Activated naive CD8-positive, alpha-beta T cell (primary cell): ENCODE results near the gene EHBP1L1.
A peak's percentile ranks its signal among the peaks of the same experiment; 100 is the strongest.

ENCODE experiments used
- H3K27ac Mint-ChIP-seq: one replicate; pipeline ENCODE4 v1.8.0; 2021; ENCODE audit warnings: mixed read lengths
- H3K27me3 Mint-ChIP-seq: one replicate; pipeline ENCODE4 v1.8.0; 2021; ENCODE audit warnings: mixed read lengths
- H3K36me3 Mint-ChIP-seq: one replicate; pipeline ENCODE4 v1.8.0; 2021; ENCODE audit warnings: mixed read lengths
- H3K4me1 Mint-ChIP-seq: one replicate; pipeline ENCODE4 v1.8.0; 2021; ENCODE audit warnings: low read depth, mixed read lengths
- H3K4me3 Mint-ChIP-seq: one replicate; pipeline ENCODE4 v1.8.0; 2021; ENCODE audit warnings: mild to moderate bottlenecking, mixed read lengths
- H3K9me3 Mint-ChIP-seq: one replicate; pipeline ENCODE4 v1.8.0; 2021; ENCODE audit warnings: low read depth, mixed read lengths

EHBP1L1 gene

GRCh38 chr11:65540290-65541092, 35.4 kb upstream of the EHBP1L1 start:
- Mint-ChIP-seq H3K36me3 (peaks cover 2% of the 10 kb centered on the region), H3K4me3 (peak overlapping the region; percentile 84), H3K27me3 (no peaks in the 10 kb centered on the region), H3K9me3 (no peaks in the 10 kb centered on the region), H3K4me1 (peaks cover 18% of the 10 kb centered on the region), H3K27ac (peak overlapping the region; percentile 58)

GRCh38 chr11:65541093-65541982, 34.5 kb upstream of the EHBP1L1 start:
- Mint-ChIP-seq H3K4me3 (peak overlapping the region; percentile 84), H3K27ac (peak overlapping the region; percentile 58), H3K9me3 (no peaks in the 10 kb centered on the region), H3K27me3 (no peaks in the 10 kb centered on the region), H3K36me3 (peaks cover 2% of the 10 kb centered on the region), H3K4me1 (peaks cover 25% of the 10 kb centered on the region)

- H3K27me3 Mint-ChIP-seq: no peaks in the 10 kb centered on the region
- peak overlapping the region; percentile 80 for H3K27ac Mint-ChIP-seq
- H3K4me3 Mint-ChIP-seq: no peak overlapping the region
- no peaks in the 10 kb centered on the region for H3K9me3 Mint-ChIP-seq
- peaks cover 2% of the 10 kb centered on the region for H3K36me3 Mint-ChIP-seq
- peaks cover 32% of the 10 kb centered on the region for H3K4me1 Mint-ChIP-seq
Observed at GRCh38 chr11:65542738-65543390, 33.0 kb upstream of the EHBP1L1 start.

- Mint-ChIP-seq H3K36me3 (peaks cover 2% of the 10 kb centered on the region), H3K4me1 (peaks cover 47% of the 10 kb centered on the region), H3K4me3 (peak overlapping the region; percentile 85), H3K27ac (peak overlapping the region; percentile 89), H3K27me3 (no peaks in the 10 kb centered on the region), H3K9me3 (no peaks in the 10 kb centered on the region)
Observed at GRCh38 chr11:65545853-65546216, 30.0 kb upstream of the EHBP1L1 start.

- Mint-ChIP-seq H3K27ac (peak overlapping the region; percentile 89), H3K4me1 (peaks cover 47% of the 10 kb centered on the region), H3K36me3 (peaks cover 2% of the 10 kb centered on the region), H3K27me3 (no peaks in the 10 kb centered on the region), H3K9me3 (no peaks in the 10 kb centered on the region), H3K4me3 (peak overlapping the region; percentile 85)
Observed at GRCh38 chr11:65546217-65546958, 29.5 kb upstream of the EHBP1L1 start.

- Mint-ChIP-seq H3K27me3 (no peaks in the 10 kb centered on the region), H3K27ac (peak overlapping the region; percentile 68), H3K4me1 (peaks cover 53% of the 10 kb centered on the region), H3K9me3 (no peaks in the 10 kb centered on the region), H3K36me3 (peaks cover 2% of the 10 kb centered on the region), H3K4me3 (peak overlapping the region; percentile 46)
Observed at GRCh38 chr11:65547446-65548125, 28.3 kb upstream of the EHBP1L1 start.

GRCh38 chr11:65548395-65548794, 27.5 kb upstream of the EHBP1L1 start:
- peak overlapping the region; percentile 46 for H3K4me3 Mint-ChIP-seq
- no peaks in the 10 kb centered on the region for H3K27me3 Mint-ChIP-seq
- no peaks in the 10 kb centered on the region for H3K36me3 Mint-ChIP-seq
- peaks cover 57% of the 10 kb centered on the region for H3K4me1 Mint-ChIP-seq
- peak overlapping the region; percentile 89 for H3K27ac Mint-ChIP-seq
- no peaks in the 10 kb centered on the region for H3K9me3 Mint-ChIP-seq

GRCh38 chr11:65549096-65549495, 26.8 kb upstream of the EHBP1L1 start:
- Mint-ChIP-seq H3K27ac (peak overlapping the region; percentile 42), H3K9me3 (no peaks in the 10 kb centered on the region), H3K36me3 (no peaks in the 10 kb centered on the region), H3K4me1 (peaks cover 55% of the 10 kb centered on the region), H3K4me3 (no peak overlapping the region), H3K27me3 (no peaks in the 10 kb centered on the region)

- Mint-ChIP-seq H3K27me3 (no peaks in the 10 kb centered on the region), H3K4me3 (peak overlapping the region; percentile 14), H3K36me3 (no peaks in the 10 kb centered on the region), H3K4me1 (peaks cover 68% of the 10 kb centered on the region), H3K9me3 (no peaks in the 10 kb centered on the region), H3K27ac (peak overlapping the region; percentile 77)
Observed at GRCh38 chr11:65551572-65552387, 24.1 kb upstream of the EHBP1L1 start.

GRCh38 chr11:65552388-65552951, 23.4 kb upstream of the EHBP1L1 start:
- no peaks in the 10 kb centered on the region for H3K27me3 Mint-ChIP-seq
- peaks cover 70% of the 10 kb centered on the region for H3K4me1 Mint-ChIP-seq
- peak overlapping the region; percentile 50 for H3K27ac Mint-ChIP-seq
- H3K9me3 Mint-ChIP-seq: no peaks in the 10 kb centered on the region
- no peaks in the 10 kb centered on the region for H3K36me3 Mint-ChIP-seq
- H3K4me3 Mint-ChIP-seq: peak overlapping the region; percentile 14

GRCh38 chr11:65553301-65554001, 22.4 kb upstream of the EHBP1L1 start:
- Mint-ChIP-seq H3K9me3 (no peaks in the 10 kb centered on the region), H3K4me3 (peak overlapping the region; percentile 27), H3K4me1 (peaks cover 64% of the 10 kb centered on the region), H3K36me3 (no peaks in the 10 kb centered on the region), H3K27ac (no peak overlapping the region), H3K27me3 (no peaks in the 10 kb centered on the region)

- Mint-ChIP-seq H3K27ac (peak overlapping the region; percentile 94), H3K4me1 (peaks cover 60% of the 10 kb centered on the region), H3K36me3 (no peaks in the 10 kb centered on the region), H3K9me3 (no peaks in the 10 kb centered on the region), H3K27me3 (no peaks in the 10 kb centered on the region), H3K4me3 (peak overlapping the region; percentile 88)
Observed at GRCh38 chr11:65554057-65554818, 21.6 kb upstream of the EHBP1L1 start.
